Measurements from ENCODE around the gene MCTP1.

The MCTP1 gene

GRCh38 chr5:95159603-95160002 lies 125.3 kb downstream of the MCTP1 start:
- H3K27ac ChIP-seq: no peak overlapping the region
- no peak for TF ChIP-seq ZFX (IDR thresholded peaks at IDR 0.05)
- TF ChIP-seq, protein P1, sequence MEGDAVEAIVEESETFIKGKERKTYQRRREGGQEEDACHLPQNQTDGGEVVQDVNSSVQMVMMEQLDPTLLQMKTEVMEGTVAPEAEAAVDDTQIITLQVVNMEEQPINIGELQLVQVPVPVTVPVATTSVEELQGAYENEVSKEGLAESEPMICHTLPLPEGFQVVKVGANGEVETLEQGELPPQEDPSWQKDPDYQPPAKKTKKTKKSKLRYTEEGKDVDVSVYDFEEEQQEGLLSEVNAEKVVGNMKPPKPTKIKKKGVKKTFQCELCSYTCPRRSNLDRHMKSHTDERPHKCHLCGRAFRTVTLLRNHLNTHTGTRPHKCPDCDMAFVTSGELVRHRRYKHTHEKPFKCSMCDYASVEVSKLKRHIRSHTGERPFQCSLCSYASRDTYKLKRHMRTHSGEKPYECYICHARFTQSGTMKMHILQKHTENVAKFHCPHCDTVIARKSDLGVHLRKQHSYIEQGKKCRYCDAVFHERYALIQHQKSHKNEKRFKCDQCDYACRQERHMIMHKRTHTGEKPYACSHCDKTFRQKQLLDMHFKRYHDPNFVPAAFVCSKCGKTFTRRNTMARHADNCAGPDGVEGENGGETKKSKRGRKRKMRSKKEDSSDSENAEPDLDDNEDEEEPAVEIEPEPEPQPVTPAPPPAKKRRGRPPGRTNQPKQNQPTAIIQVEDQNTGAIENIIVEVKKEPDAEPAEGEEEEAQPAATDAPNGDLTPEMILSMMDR (conservative IDR thresholded peaks at IDR 0.05): no peak

GRCh38 chr5:95155888-95156287 lies 129.0 kb downstream of the MCTP1 start:
- TF ChIP-seq ZFX (IDR thresholded peaks at IDR 0.05): no peak
- TF ChIP-seq, protein P1 (conservative IDR thresholded peaks at IDR 0.05): no peak
- no peak overlapping the region for H3K27ac ChIP-seq

DNA sequence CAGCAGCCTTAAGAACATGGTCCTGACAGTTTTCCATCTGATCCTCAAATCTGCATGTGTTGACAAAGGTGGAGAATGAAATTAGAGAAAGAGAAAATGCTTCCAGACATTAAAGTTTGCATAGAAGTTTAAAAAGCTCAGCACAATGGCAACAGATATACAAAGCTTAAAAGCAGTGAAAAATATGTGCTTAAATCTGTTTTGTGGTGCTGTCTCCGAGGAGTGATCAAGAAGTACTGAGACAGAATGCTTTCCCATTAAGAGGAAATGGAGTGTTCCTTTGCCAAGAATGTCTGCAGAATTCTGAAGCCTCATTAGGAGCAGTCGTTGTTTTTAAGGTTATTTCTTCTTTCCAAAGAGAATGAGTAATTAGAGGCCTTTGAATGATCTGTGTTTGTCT lies 131.4 kb downstream of the MCTP1 start:
- TF ChIP-seq ZFX (IDR thresholded peaks at IDR 0.05): no peak
- TF ChIP-seq, protein P1 (conservative IDR thresholded peaks at IDR 0.05): no peak
- no peak overlapping the region; the same call in 1 of the 2 replicates for H3K27ac ChIP-seq

DNA sequence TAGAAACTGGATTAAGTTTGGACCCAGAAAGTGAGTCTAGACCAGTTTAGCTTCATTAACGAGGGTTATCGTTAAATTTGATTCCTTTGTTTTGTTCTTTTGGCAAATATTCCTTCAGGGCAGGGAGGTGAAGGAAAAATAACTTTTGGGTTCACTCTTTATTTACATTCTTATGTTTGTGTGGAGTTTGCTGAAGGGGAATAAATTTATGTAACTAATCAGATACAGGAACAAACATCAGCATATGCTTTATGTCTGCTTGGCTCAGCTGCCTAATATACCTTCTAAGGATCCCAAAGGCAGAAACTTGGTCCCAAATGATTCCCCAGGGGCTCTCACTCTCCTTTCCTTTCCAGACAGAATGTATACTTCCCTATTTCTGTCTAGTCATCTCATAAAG lies 132.4 kb downstream of the MCTP1 start:
- TF ChIP-seq, protein P1 (conservative IDR thresholded peaks at IDR 0.05): no peak
- TF ChIP-seq ZFX (IDR thresholded peaks at IDR 0.05): no peak
- no peak overlapping the region for H3K27ac ChIP-seq

GRCh38 chr5:95152131-95152530 lies 132.8 kb downstream of the MCTP1 start:
- TF ChIP-seq, protein P1 (conservative IDR thresholded peaks at IDR 0.05): no peak
- no peak for TF ChIP-seq ZFX (IDR thresholded peaks at IDR 0.05)
- H3K27ac ChIP-seq: no peak overlapping the region

DNA sequence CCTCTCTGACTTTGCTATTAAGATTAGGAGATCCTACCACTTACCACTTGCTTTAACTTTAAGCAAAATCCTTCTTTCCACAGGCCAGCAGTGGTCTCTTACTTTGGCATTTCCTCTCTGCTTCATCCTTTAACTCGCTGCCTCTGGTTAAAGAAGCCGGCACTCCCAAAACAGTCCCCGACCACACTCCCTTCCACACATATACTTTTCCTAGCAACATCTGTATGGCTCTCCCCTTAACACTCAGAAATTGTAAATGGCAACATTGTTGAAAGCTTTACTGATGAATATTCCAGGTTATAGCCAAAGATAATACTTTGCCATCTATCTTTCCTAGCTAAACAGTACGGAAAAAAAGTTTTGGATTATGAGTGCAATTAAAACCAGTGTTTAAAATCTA lies 133.2 kb downstream of the MCTP1 start:
- TF ChIP-seq, protein P1 (conservative IDR thresholded peaks at IDR 0.05): no peak
- no peak for TF ChIP-seq ZFX (IDR thresholded peaks at IDR 0.05)
- no peak overlapping the region for H3K27ac ChIP-seq

- no peak for TF ChIP-seq ZFX (IDR thresholded peaks at IDR 0.05)
- TF ChIP-seq, protein P1 (conservative IDR thresholded peaks at IDR 0.05): no peak
- no peak overlapping the region for H3K27ac ChIP-seq
Observed at GRCh38 chr5:95149387-95149786, 135.5 kb downstream of the MCTP1 start.
